Cardiac atrium fibroblast (primary cell): ENCODE data around the gene CHAD. TPM values are rescaled to one million over a fixed set of nuclear protein-coding genes. Genes with fewer than 3 reads are reported as not detected.

Experiments used
- total RNA-seq: library from RNA; depleted of rRNA; stranded (reverse); fragments of >200 nt; gene quantifications from 2 replicates; pipeline ENCODE4 v1.2.3, GENCODE V29; 2015

The CHAD gene, protein sequence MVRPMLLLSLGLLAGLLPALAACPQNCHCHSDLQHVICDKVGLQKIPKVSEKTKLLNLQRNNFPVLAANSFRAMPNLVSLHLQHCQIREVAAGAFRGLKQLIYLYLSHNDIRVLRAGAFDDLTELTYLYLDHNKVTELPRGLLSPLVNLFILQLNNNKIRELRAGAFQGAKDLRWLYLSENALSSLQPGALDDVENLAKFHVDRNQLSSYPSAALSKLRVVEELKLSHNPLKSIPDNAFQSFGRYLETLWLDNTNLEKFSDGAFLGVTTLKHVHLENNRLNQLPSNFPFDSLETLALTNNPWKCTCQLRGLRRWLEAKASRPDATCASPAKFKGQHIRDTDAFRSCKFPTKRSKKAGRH
- total RNA-seq = not detected in 2 replicates

DNA sequence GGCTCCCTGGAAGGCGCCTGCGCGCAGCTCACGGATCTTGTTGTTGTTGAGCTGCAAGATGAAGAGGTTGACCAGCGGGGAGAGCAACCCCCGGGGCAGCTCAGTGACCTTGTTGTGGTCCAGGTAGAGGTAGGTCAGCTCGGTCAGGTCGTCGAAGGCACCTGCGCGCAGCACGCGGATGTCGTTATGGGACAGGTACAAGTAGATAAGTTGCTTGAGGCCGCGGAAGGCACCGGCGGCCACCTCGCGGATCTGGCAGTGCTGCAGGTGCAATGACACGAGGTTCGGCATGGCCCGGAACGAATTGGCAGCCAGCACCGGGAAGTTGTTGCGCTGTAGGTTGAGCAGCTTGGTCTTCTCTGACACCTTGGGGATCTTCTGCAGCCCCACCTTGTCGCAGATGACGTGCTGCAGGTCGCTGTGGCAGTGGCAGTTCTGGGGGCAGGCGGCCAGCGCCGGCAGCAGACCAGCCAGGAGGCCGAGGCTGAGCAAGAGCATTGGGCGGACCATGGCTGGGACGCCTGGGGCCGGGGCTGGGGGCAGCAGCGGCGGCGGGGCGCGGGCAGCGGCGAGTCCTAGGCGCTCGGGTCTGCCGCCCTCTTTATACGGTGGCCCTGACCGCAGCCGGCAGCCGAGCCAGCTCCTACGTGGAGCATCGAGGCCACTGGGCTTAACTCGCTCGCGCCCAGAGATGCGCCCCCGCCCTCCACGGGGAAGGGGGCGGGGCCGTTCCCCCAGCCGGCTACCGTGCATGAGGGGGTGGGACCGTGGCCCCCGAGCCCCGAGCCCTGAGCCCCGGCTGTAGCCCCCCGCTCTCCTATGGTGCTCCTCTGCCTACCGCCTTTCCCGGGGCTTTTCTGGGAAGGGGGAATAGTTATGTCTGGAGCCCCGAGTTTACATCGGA is at the start of gene CHAD:
Gene CHAD (minus strand): TSS at position 577 of the 904 bp plus-strand sequence. CDS start 67 bp downstream, at position 510.

DNA sequence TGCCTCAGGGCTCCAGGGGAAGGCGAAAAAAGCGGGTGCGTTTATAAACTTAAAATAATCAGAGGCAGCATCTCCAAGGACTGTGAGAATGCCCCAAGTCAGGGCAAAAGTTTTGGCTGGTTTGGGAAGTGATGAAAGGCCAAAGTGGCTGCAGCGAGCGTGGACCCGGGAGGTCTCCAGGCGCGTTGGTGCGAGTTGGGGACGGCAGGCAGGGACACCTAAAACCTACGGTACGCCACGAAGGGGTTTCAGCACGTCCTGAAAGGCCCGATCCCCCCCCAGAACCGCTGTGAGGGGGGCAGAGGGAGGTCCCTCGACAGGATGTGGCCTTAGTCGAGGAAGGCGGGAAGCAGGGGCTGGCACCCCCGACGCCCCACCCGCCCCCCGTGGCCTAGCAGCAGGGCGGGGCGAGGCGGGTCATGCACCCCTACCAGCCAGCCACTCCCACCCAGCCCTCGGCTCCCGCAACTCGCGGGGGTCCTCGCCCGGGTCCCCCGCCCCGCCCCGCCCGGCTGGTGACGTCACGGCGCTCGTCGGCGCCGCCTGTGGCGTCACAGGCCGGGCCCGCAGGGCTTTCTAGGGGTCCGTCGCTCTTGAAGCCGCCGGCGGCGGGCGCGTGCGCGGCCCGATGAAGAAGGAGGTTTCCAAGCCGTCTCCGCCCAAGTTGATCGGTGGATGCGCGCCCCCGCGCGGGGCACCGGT is 39.3 kb upstream of the CHAD start, which contains the start of gene MYCBPAP:
Gene MYCBPAP (plus strand): TSS at position 569 of the 702 bp plus-strand sequence. CDS start 236 bp downstream, outside the sequence.

DNA sequence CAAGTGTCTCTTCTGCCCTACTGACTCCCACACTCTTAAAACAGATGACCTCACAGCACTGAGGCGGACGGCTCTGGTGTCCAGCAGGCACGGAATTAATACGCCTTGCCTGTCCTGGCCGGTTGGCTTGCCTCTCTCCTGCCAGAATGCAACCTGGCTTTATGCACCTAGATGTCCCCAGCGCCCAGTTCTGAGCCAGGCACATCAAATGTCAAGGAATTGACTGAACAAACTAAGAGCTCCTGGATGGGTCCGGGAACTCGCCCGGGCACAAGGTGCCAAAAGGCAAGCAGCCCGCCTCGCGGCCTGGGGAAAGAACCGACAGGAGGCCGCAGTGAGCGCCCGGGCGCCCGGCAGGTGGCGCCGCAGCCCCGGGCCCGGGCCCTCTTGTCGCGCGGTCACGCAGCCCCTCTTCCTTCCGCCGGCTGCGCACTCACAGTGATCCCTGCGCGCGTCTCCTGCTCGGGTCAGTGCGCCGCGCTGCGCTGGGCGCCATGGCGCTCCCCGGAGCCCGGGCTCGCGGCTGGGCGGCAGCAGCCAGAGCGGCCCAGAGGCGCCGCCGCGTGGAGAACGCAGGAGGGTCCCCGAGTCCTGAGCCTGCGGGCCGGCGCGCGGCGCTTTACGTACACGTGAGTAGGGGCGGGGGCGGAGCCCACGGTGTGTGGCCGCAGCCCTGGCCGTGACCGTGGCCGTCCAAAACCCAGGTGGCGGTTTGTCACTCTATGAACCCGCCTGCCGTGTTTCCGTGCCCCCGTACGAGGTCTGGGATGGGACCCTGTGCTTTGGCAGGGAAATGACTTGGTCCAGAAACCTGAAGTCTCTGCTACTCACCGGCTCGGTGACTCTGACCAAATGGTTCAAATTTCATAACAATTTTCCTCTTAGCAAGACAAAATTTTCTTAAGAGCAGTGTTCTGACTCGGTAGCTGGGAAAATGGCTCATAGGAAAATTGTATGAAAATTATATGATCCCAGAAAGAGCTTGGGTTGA is 10.0 kb upstream of the CHAD start, which contains the start of gene RSAD1:
Gene RSAD1 (plus strand): TSS at position 470 of the 991 bp plus-strand sequence. CDS start 25 bp downstream, at position 495.

DNA sequence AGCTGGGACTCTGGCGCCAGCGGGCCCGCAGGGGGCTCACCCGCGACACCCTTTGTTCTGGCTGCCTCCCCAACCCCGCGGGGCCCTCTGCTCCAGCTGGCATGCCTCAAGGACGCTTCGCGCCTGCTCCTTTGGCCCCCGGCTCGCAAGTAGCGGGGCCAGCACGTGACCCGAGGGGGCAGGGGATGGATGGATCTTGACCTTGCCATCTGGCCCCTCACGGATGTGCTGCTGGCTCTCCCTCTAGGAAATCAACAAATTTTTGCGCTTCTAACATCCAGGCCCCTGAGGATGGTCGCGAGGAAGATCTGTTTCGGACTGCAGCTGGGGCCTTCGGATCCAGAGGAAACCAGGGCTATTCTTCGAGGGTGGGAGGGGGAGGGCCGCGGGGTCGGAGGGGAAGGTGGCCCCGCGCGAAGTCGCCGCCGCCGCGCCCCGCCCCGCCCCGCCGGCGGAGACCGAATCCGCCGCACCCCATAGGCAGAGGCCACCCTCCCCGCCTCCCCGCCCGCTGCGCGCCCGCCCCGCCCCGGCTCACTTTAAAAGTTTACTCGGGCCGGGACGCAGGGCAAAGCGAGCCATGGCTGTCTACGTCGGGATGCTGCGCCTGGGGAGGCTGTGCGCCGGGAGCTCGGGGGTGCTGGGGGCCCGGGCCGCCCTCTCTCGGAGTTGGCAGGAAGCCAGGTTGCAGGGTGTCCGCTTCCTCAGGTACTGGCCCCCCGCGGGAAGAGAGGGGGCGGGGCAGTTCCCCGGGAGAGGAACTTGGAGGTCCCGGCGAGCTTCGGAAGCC is 42.8 kb downstream of the CHAD start, which contains the start of gene ACSF2:
Gene ACSF2 (plus strand): TSS at position 537 of the 790 bp plus-strand sequence. CDS start 44 bp downstream, at position 581.

Other genes starting within 250 kb of the CHAD start
- gene TMEM92, start 194.4 kb downstream of the CHAD start, total RNA-seq = not detected in 2 replicates
- 44.0 and 54.1 TPM in 2 replicates for gene XYLT2, start 122.8 kb downstream of the CHAD start, total RNA-seq
- gene MRPL27, start 95.7 kb downstream of the CHAD start, total RNA-seq = 70.0 and 75.5 TPM in 2 replicates
- 0.65 and 5.6 TPM in 2 replicates for gene EME1, start 95.7 kb downstream of the CHAD start, total RNA-seq
- gene LRRC59, start 71.4 kb downstream of the CHAD start, total RNA-seq = 177 and 181 TPM in 2 replicates
- 19.0 and 37.2 TPM in 2 replicates for gene ACSF2, start 42.7 kb downstream of the CHAD start, total RNA-seq
- gene RSAD1, start 10.0 kb upstream of the CHAD start, total RNA-seq = 13.0 and 14.3 TPM in 2 replicates
- gene MYCBPAP, start 39.6 kb upstream of the CHAD start, total RNA-seq = not detected in 2 replicates
- not detected in 2 replicates for gene EPN3, start 63.9 kb upstream of the CHAD start, total RNA-seq
- gene SPATA20, start 78.3 kb upstream of the CHAD start, total RNA-seq = 70.1 and 91.2 TPM in 2 replicates
- 0.16 TPM in 1 of 2 replicates, not detected in the other for gene CACNA1G, start 91.8 kb upstream of the CHAD start, total RNA-seq
- 16.6 and 26.1 TPM in 2 replicates for gene ABCC3, start 166.0 kb upstream of the CHAD start, total RNA-seq
- 19.6 and 23.8 TPM in 2 replicates for gene ANKRD40, start 239.0 kb upstream of the CHAD start, total RNA-seq